ENCODE data around the gene MFAP4.

Gene MFAP4

DNA sequence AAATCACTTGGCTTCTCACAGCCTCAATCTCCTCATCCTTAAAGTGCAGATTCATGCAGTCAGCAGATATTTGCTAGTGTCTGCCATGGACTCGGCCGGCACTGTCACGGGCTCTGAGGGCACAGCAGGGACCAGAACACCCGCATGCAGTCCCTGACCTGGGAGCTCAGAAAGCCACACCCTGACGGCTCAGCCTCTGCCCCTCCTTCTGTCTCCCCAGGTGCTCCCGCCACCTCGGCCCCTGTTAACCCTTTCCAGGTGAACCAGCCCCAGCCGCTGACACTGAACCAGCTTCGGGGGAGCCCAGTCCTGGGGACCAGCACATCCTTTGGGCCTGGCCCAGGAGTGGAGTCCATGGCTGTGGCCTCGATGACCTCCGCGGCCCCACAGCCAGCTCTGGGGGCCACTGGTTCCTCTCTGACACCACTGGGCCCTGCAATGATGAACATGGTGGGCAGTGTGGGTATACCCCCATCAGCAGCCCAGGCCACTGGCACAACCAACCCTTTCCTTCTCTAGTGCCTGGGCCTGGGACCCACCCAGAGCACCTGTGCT, 53.2 kb downstream of the MFAP4 start:
- DNase-seq (ENCODE audit: low read depth, low spot score), result no peak

Data from smooth muscle cell of the brain vasculature (primary cell).